Endothelial cell of umbilical vein (primary cell): ENCODE data around the gene TRMT112.

ENCODE experiments used
- CTCF ChIP-seq, 2 donors: IDR thresholded peaks; 1 replicate in 1 of 2; 2 replicates in 1 of 2; pipeline ENCODE4 v1.5.1; 2011; ENCODE audit warnings: low read length in 2 of 2, mild to moderate bottlenecking in 2 of 2, moderate library complexity in 2 of 2, control low read depth in 1 of 2, inconsistent platforms in 1 of 2, low read depth in 1 of 2; ENCODE audit not compliant: insufficient read depth in 1 of 2; ENCODE audit errors: extremely low read depth in 1 of 2
- GATA2 ChIP-seq: IDR thresholded peaks from 2 replicates; pipeline ENCODE4 v1.7.0; 2011; ENCODE audit warnings: low read depth, mild to moderate bottlenecking, moderate library complexity, mixed read lengths, low read length; ENCODE audit not compliant: insufficient read length, insufficient read depth
- JUN ChIP-seq: IDR thresholded peaks from 2 replicates; pipeline ENCODE4 v1.6.1; 2011; ENCODE audit warnings: borderline replicate concordance, low read depth; ENCODE audit not compliant: insufficient read length, insufficient read depth
- POLR2A ChIP-seq: IDR thresholded peaks from 2 replicates; pipeline ENCODE4 v1.6.1; 2012; ENCODE audit warnings: low read depth, mild to moderate bottlenecking, control low read depth, low read length
- POLR2AphosphoS5 ChIP-seq: IDR thresholded peaks from 2 replicates; pipeline ENCODE4 v1.6.1; 2012; ENCODE audit warnings: low read depth, mild to moderate bottlenecking, control low read depth, low read length, moderate library complexity; ENCODE audit not compliant: insufficient read depth

- no peak for TF ChIP-seq CTCF (IDR thresholded peaks at IDR 0.05; ENCODE audit: extremely low read depth in 1 of 2, insufficient read depth in 1 of 2, low read depth in 1 of 2, low read length in 2 of 2)
- TF ChIP-seq GATA2, result no peak
- no peak for TF ChIP-seq JUN
- no peak for TF ChIP-seq POLR2AphosphoS5
- no peak for TF ChIP-seq POLR2A
Measured at GRCh38 chr11:64276653-64277431, 40.5 kb downstream of the TRMT112 start.
